ENCODE results near the gene PRSS12.
"Not testable (repeated sequence)": the region's sequence is repeated elsewhere in the genome, so short reads cannot be mapped to it uniquely, and the experiment has no call there.

The PRSS12 gene

DNA sequence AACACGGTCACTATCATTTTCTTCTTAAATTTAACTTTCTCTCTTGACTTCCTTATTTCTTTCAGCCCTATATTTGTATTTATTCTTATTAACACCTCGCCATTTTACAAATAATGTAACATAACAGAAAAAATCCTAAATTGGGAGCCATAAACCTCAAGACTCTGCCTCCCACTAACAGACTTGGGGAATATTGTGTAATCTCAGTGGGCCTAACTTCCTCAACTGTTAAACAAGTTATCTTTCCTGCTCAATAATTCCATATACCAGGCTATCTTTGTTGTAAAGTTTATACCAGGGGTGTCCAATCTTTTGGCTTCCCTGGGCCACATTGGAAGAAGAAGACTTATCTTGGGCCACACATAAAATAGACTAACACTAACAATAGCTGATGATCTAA lies 26.2 kb downstream of the PRSS12 start:
- Histone ChIP-seq H3K9me3 (ENCODE audit: control insufficient read depth in 1 of 2, low read length in 2 of 2) (no peaks in the 10 kb centered on the region), H3K4me1 (ENCODE audit: control insufficient read depth in 1 of 2, insufficient read depth in 2 of 2, low read length in 2 of 2) (no peaks in the 10 kb centered on the region), H3K27me3 (ENCODE audit: control insufficient read depth in 1 of 2, insufficient read depth in 2 of 2, low read length in 2 of 2) (no peaks in the 10 kb centered on the region), H3K36me3 (ENCODE audit: control insufficient read depth in 1 of 2, insufficient read depth in 2 of 2, low read length in 2 of 2) (no peaks in the 10 kb centered on the region), H3K4me3 (ENCODE audit: low read depth in 1 of 2, low read length in 2 of 2) (no peak overlapping the region), H3K9ac (ENCODE audit: low read depth in 1 of 2, low read length in 2 of 2) (no peak overlapping the region), H3K27ac (ENCODE audit: low read depth, low read length) (no peak overlapping the region)

DNA sequence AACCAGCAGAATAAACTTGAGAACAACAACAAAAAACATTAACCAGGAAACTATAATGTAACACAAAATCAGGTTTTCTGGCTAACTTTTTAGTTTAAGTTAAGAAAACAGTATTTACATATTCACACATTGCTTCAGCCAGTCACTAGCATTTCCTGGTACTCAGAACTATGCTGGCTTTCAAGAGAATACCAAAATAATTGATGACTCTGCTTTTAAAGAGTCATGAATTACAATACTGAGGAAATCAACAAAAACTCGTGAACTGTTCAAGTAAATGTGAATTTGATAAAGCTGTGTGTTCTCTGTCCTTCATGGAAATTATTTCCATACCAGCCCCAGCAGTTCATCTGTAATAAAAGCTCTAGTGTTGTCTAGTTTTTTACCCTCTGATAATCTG lies 27.4 kb downstream of the PRSS12 start:
- Histone ChIP-seq H3K9ac (ENCODE audit: low read depth in 1 of 2, low read length in 2 of 2) (no peak overlapping the region), H3K27ac (ENCODE audit: low read depth, low read length) (no peak overlapping the region), H3K27me3 (ENCODE audit: control insufficient read depth in 1 of 2, insufficient read depth in 2 of 2, low read length in 2 of 2) (no peaks in the 10 kb centered on the region), H3K9me3 (ENCODE audit: control insufficient read depth in 1 of 2, low read length in 2 of 2) (no peaks in the 10 kb centered on the region), H3K36me3 (ENCODE audit: control insufficient read depth in 1 of 2, insufficient read depth in 2 of 2, low read length in 2 of 2) (no peaks in the 10 kb centered on the region), H3K4me3 (ENCODE audit: low read depth in 1 of 2, low read length in 2 of 2) (no peak overlapping the region), H3K4me1 (ENCODE audit: control insufficient read depth in 1 of 2, insufficient read depth in 2 of 2, low read length in 2 of 2) (no peaks in the 10 kb centered on the region)

GRCh38 chr4:118322831-118323502 lies 29.8 kb downstream of the PRSS12 start:
- H3K9me3 ChIP-seq (ENCODE audit: control insufficient read depth in 1 of 2, low read length in 2 of 2): no peaks in the 10 kb centered on the region
- H3K4me1 ChIP-seq (ENCODE audit: control insufficient read depth in 1 of 2, insufficient read depth in 2 of 2, low read length in 2 of 2): no peaks in the 10 kb centered on the region
- no peak overlapping the region for H3K4me3 ChIP-seq (ENCODE audit: low read depth in 1 of 2, low read length in 2 of 2)
- no peak overlapping the region for H3K9ac ChIP-seq (ENCODE audit: low read depth in 1 of 2, low read length in 2 of 2)
- H3K36me3 ChIP-seq (ENCODE audit: control insufficient read depth in 1 of 2, insufficient read depth in 2 of 2, low read length in 2 of 2): no peaks in the 10 kb centered on the region
- no peak overlapping the region for H3K27ac ChIP-seq (ENCODE audit: low read depth, low read length)
- no peaks in the 10 kb centered on the region for H3K27me3 ChIP-seq (ENCODE audit: control insufficient read depth in 1 of 2, insufficient read depth in 2 of 2, low read length in 2 of 2)

DNA sequence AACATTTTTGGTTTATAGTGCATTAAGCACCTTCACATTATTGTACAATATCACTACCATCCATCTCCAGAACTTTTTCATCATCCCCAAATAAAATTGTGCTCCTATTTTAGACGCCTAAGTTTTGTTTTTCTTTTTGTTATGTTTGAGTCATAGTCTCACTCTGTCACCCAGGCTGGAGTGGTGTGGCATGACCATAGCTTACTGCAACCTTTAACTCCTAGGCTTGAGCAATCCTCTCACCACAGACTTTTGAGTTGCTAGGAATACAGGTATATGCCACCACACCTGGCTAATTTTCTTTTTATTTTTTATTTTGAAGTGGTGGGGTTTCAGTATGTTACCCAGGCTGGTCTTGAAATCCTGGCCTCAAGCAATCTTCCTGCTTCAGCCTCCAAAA lies 33.9 kb downstream of the PRSS12 start:
- Histone ChIP-seq H3K36me3 (ENCODE audit: control insufficient read depth in 1 of 2, insufficient read depth in 2 of 2, low read length in 2 of 2) (no peaks in the 10 kb centered on the region), H3K9ac (ENCODE audit: low read depth in 1 of 2, low read length in 2 of 2) (no peak overlapping the region), H3K27me3 (ENCODE audit: control insufficient read depth in 1 of 2, insufficient read depth in 2 of 2, low read length in 2 of 2) (no peaks in the 10 kb centered on the region)

DNA sequence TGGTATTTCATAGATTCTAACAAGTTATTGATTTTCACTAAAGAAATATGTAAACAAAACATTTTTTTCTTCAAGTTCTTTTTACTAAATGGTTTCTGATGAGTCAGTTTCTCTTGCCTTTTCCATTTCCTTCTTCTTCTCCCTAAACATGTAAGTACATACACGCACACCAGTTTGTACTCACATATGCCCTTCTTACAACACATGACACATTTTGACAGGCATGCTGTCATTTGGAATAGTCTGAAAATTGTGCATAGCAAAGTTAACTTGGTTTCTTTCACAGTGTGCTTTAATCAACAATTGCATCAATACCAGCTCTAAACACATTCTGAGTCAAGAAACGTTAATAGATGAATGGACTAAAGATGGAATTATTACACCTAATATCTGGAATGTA lies 35.1 kb downstream of the PRSS12 start:
- H3K9me3 ChIP-seq (ENCODE audit: control insufficient read depth in 1 of 2, low read length in 2 of 2): no peaks in the 10 kb centered on the region
- H3K4me1 ChIP-seq (ENCODE audit: control insufficient read depth in 1 of 2, insufficient read depth in 2 of 2, low read length in 2 of 2): no peaks in the 10 kb centered on the region
- no peaks in the 10 kb centered on the region for H3K27me3 ChIP-seq (ENCODE audit: control insufficient read depth in 1 of 2, insufficient read depth in 2 of 2, low read length in 2 of 2)
- H3K4me3 ChIP-seq (ENCODE audit: low read depth in 1 of 2, low read length in 2 of 2): no peak overlapping the region
- H3K27ac ChIP-seq (ENCODE audit: low read depth, low read length): no peak overlapping the region
- no peak overlapping the region for H3K9ac ChIP-seq (ENCODE audit: low read depth in 1 of 2, low read length in 2 of 2)
- no peaks in the 10 kb centered on the region for H3K36me3 ChIP-seq (ENCODE audit: control insufficient read depth in 1 of 2, insufficient read depth in 2 of 2, low read length in 2 of 2)

More for the DNA sequence above, 33.9 kb downstream of the PRSS12 start:
- H3K4me3 ChIP-seq (ENCODE audit: low read depth in 1 of 2, low read length in 2 of 2): no peak overlapping the region
- no peaks in the 10 kb centered on the region for H3K4me1 ChIP-seq (ENCODE audit: control insufficient read depth in 1 of 2, insufficient read depth in 2 of 2, low read length in 2 of 2)
- no peaks in the 10 kb centered on the region for H3K9me3 ChIP-seq (ENCODE audit: control insufficient read depth in 1 of 2, low read length in 2 of 2)
- no peak overlapping the region for H3K27ac ChIP-seq (ENCODE audit: low read depth, low read length)

GRCh38 chr4:118314221-118314620 lies 38.6 kb downstream of the PRSS12 start:
- Histone ChIP-seq H3K36me3 (ENCODE audit: control insufficient read depth in 1 of 2, insufficient read depth in 2 of 2, low read length in 2 of 2) (no peaks in the 10 kb centered on the region), H3K9ac (ENCODE audit: low read depth in 1 of 2, low read length in 2 of 2) (no peak overlapping the region), H3K27ac (ENCODE audit: low read depth, low read length) (no peak overlapping the region), H3K27me3 (ENCODE audit: control insufficient read depth in 1 of 2, insufficient read depth in 2 of 2, low read length in 2 of 2) (no peaks in the 10 kb centered on the region), H3K4me3 (ENCODE audit: low read depth in 1 of 2, low read length in 2 of 2) (no peak overlapping the region), H3K9me3 (ENCODE audit: control insufficient read depth in 1 of 2, low read length in 2 of 2) (no peaks in the 10 kb centered on the region), H3K4me1 (ENCODE audit: control insufficient read depth in 1 of 2, insufficient read depth in 2 of 2, low read length in 2 of 2) (no peaks in the 10 kb centered on the region)

- Histone ChIP-seq H3K27me3 (ENCODE audit: control insufficient read depth in 1 of 2, insufficient read depth in 2 of 2, low read length in 2 of 2) (no peaks in the 10 kb centered on the region), H3K36me3 (ENCODE audit: control insufficient read depth in 1 of 2, insufficient read depth in 2 of 2, low read length in 2 of 2) (no peaks in the 10 kb centered on the region), H3K4me1 (ENCODE audit: control insufficient read depth in 1 of 2, insufficient read depth in 2 of 2, low read length in 2 of 2) (no peaks in the 10 kb centered on the region), H3K4me3 (ENCODE audit: low read depth in 1 of 2, low read length in 2 of 2) (no peak overlapping the region), H3K9me3 (ENCODE audit: control insufficient read depth in 1 of 2, low read length in 2 of 2) (no peaks in the 10 kb centered on the region), H3K9ac (ENCODE audit: low read depth in 1 of 2, low read length in 2 of 2) (no peak overlapping the region), H3K27ac (ENCODE audit: low read depth, low read length) (no peak overlapping the region)
Observed at GRCh38 chr4:118313098-118313497, 39.7 kb downstream of the PRSS12 start.

GRCh38 chr4:118308306-118309030 lies 44.3 kb downstream of the PRSS12 start:
- Histone ChIP-seq H3K9ac (ENCODE audit: low read depth in 1 of 2, low read length in 2 of 2) (no peak overlapping the region), H3K27me3 (ENCODE audit: control insufficient read depth in 1 of 2, insufficient read depth in 2 of 2, low read length in 2 of 2) (no peaks in the 10 kb centered on the region), H3K9me3 (ENCODE audit: control insufficient read depth in 1 of 2, low read length in 2 of 2) (no peaks in the 10 kb centered on the region), H3K27ac (ENCODE audit: low read depth, low read length) (no peak overlapping the region), H3K36me3 (ENCODE audit: control insufficient read depth in 1 of 2, insufficient read depth in 2 of 2, low read length in 2 of 2) (no peaks in the 10 kb centered on the region), H3K4me3 (ENCODE audit: low read depth in 1 of 2, low read length in 2 of 2) (no peak overlapping the region), H3K4me1 (ENCODE audit: control insufficient read depth in 1 of 2, insufficient read depth in 2 of 2, low read length in 2 of 2) (no peaks in the 10 kb centered on the region)

- no peaks in the 10 kb centered on the region for H3K36me3 ChIP-seq (ENCODE audit: control insufficient read depth in 1 of 2, insufficient read depth in 2 of 2, low read length in 2 of 2)
- H3K9me3 ChIP-seq (ENCODE audit: control insufficient read depth in 1 of 2, low read length in 2 of 2): no peaks in the 10 kb centered on the region
- no peak overlapping the region for H3K27ac ChIP-seq (ENCODE audit: low read depth, low read length)
Observed at GRCh38 chr4:118307643-118308042, 45.2 kb downstream of the PRSS12 start.

DNA sequence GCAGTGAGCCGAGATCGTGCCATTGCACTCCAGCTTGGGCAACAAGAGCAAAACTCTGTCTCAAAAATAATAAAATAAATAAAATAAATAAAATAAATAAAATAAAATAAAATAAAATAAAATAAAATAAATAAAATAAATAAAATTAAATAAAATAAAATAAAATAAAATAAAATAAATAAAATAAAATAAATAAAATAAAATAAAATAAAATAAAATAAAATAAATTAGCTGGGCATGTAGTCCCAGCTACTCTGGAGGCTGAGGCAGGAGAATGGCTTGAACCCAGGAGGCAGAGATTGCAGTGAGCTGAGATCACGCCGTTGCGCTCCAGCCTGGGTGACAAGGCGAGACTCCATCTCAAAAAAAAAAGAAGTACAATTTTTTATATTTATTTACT lies 53.2 kb downstream of the PRSS12 start:
- not testable (repeated sequence) for H3K27ac ChIP-seq (ENCODE audit: low read depth, low read length); H3K9ac ChIP-seq (ENCODE audit: low read depth in 1 of 2, low read length in 2 of 2); H3K36me3 ChIP-seq (ENCODE audit: control insufficient read depth in 1 of 2, insufficient read depth in 2 of 2, low read length in 2 of 2); H3K27me3 ChIP-seq (ENCODE audit: control insufficient read depth in 1 of 2, insufficient read depth in 2 of 2, low read length in 2 of 2); H3K4me3 ChIP-seq (ENCODE audit: low read depth in 1 of 2, low read length in 2 of 2); H3K9me3 ChIP-seq (ENCODE audit: control insufficient read depth in 1 of 2, low read length in 2 of 2); H3K4me1 ChIP-seq (ENCODE audit: control insufficient read depth in 1 of 2, insufficient read depth in 2 of 2, low read length in 2 of 2)

More at GRCh38 chr4:118307643-118308042, 45.2 kb downstream of the PRSS12 start:
- H3K4me1 ChIP-seq (ENCODE audit: control insufficient read depth in 1 of 2, insufficient read depth in 2 of 2, low read length in 2 of 2): no peaks in the 10 kb centered on the region
- no peak overlapping the region for H3K9ac ChIP-seq (ENCODE audit: low read depth in 1 of 2, low read length in 2 of 2)
- H3K4me3 ChIP-seq (ENCODE audit: low read depth in 1 of 2, low read length in 2 of 2): no peak overlapping the region
- H3K27me3 ChIP-seq (ENCODE audit: control insufficient read depth in 1 of 2, insufficient read depth in 2 of 2, low read length in 2 of 2): no peaks in the 10 kb centered on the region

Measured in duodenal mucosa (tissue), 2 donors.